ENCODE results near the gene CIAO1. TPM values are rescaled to one million over a fixed set of nuclear protein-coding genes. Genes with fewer than 3 reads are reported as not detected.
"Not testable (repeated sequence)": the region's sequence is repeated elsewhere in the genome, so short reads cannot be mapped to it uniquely, and the experiment has no call there.

The CIAO1 gene
- total and polyA plus RNA-seq, 12 donors, result 52.5 to 237 (median 134) TPM

DNA sequence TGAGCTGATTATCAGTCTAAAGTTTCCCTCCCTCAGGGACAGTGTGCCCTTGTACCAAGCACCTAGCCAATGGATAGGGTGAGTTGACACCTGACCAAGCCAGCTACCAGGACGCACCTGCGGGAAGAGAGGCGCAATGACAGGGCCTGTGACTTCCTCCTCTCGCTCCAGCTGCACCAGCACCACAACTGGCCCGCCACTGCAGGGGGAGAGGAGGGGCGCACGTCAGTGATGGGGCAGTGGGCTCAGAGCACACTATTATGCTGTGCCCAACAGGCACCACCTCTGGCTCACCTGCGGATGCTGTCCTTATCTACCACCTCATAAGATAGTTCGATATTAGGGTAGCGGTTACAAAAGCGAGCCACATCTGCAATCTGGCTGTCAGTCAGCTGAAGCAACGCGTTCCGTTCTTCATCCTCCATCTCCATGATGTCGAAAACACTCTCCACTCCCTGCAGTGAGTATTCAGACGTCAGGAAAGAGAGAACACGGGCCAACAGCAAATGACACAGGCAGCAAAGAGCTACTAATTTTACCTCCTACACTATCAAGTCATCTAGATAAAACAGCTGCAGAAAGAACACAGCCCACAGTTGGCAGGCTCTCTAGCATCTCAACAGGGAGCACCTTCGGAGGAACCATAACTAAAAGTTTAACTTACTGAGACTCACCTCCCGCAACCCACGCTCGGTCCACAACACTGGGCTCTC lies 10.9 kb downstream of the CIAO1 start:
- H3K9me3 ChIP-seq (replicated peaks in 1 of 3), result no peaks in the 10 kb centered on the region
- WGBS, 4 donors, result 91 to 97% (median 95%) methylated on average over 11 to 21 of the region's 21 CpGs
- H3K4me3 ChIP-seq, result no peak overlapping the region
- no peak overlapping the region for H3K27ac ChIP-seq
- DNase-seq, result no peak
- intact Hi-C loops (cut with DNase I), result no loop called here
- TF ChIP-seq POLR2A (IDR thresholded peaks at IDR 0.05), result no peak
- TF ChIP-seq, protein P1, sequence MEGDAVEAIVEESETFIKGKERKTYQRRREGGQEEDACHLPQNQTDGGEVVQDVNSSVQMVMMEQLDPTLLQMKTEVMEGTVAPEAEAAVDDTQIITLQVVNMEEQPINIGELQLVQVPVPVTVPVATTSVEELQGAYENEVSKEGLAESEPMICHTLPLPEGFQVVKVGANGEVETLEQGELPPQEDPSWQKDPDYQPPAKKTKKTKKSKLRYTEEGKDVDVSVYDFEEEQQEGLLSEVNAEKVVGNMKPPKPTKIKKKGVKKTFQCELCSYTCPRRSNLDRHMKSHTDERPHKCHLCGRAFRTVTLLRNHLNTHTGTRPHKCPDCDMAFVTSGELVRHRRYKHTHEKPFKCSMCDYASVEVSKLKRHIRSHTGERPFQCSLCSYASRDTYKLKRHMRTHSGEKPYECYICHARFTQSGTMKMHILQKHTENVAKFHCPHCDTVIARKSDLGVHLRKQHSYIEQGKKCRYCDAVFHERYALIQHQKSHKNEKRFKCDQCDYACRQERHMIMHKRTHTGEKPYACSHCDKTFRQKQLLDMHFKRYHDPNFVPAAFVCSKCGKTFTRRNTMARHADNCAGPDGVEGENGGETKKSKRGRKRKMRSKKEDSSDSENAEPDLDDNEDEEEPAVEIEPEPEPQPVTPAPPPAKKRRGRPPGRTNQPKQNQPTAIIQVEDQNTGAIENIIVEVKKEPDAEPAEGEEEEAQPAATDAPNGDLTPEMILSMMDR (IDR thresholded peaks at IDR 0.05), result no peak
- peaks cover 0 to 97% of the 10 kb centered on the region in 2 donors for H3K36me3 ChIP-seq (replicated peaks in 1 of 2)
- peaks cover 8 to 13% of the 10 kb centered on the region in 2 donors for H3K4me1 ChIP-seq (replicated peaks in 1 of 2)
- no peaks in the 10 kb centered on the region for H3K27me3 ChIP-seq

DNA sequence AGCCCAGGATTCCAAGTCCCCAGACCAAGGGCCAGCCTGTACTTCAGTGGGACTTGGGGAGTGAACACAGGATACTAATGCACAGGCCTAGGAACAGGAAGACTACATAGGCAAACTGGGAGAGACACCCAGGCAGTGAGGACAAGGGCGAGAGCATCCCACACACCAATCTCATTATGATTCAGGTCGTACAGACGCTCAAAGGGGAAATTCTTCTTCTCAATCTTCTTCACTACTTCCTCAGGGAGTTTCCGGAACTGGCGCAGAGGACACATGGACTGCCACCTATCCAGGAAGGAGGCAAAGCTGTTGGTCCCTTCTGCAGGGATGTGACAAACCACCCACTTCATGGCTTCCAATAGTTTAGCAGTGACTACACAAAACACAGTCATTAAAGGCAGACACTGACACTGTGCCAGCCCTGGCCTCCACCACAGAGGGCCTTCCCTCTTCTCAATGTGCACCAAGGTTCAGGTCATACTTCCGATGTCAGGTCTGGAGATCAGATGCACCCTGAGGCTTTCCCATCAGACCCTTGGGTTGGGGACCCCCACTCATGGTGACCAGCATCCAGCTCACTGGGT lies 21.3 kb downstream of the CIAO1 start:
- Histone ChIP-seq H3K9me3 (replicated peaks in 1 of 3) (no peaks in the 10 kb centered on the region), H3K27ac (no peak overlapping the region), H3K4me1 (replicated peaks in 1 of 2) (no peaks in the 10 kb centered on the region), H3K27me3 (no peaks in the 10 kb centered on the region), H3K4me3 (no peak overlapping the region), H3K36me3 (replicated peaks in 1 of 2) (peaks cover 0 to 100% of the 10 kb centered on the region in 2 donors)
- intact Hi-C loops (cut with DNase I), result no loop called here
- WGBS, 4 donors, result 89 to 96% (median 93%) methylated on average over 6 of the region's 6 CpGs
- TF ChIP-seq POLR2A (IDR thresholded peaks at IDR 0.05), result no peak
- TF ChIP-seq, protein P1 (IDR thresholded peaks at IDR 0.05), result no peak
- DNase-seq, result no peak

DNA sequence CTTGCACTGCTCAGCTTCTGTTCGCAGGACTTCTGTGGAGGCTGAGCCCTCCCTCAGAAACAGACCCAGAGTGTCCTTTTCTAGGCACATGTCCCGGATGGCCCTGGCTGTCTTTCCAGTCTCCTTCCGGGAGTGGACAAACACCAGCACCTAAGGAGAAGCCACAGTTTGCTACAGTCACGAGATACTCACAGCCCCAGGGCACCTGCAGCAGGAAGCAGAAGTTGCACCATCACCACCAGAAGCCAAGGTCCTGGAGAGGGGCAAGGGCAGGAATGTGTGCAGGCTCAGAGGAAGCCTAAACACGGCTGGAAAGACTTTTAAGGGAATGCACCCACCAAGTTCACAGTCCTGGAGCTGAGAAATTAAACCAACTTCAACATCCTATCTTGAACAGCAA lies 25.7 kb downstream of the CIAO1 start:
- Histone ChIP-seq H3K4me1 (replicated peaks in 1 of 2) (no peaks in the 10 kb centered on the region), H3K27me3 (no peaks in the 10 kb centered on the region), H3K9me3 (replicated peaks in 1 of 3) (no peaks in the 10 kb centered on the region), H3K27ac (no peak overlapping the region), H3K36me3 (replicated peaks in 1 of 2) (peaks cover 0 to 100% of the 10 kb centered on the region in 2 donors), H3K4me3 (no peak overlapping the region)
- no peak for TF ChIP-seq POLR2A (IDR thresholded peaks at IDR 0.05)
- TF ChIP-seq, protein P1 (IDR thresholded peaks at IDR 0.05), result no peak
- WGBS, 4 donors, result 82 to 88% (median 85%) methylated on average over 4 to 5 of the region's 5 CpGs
- no peak for DNase-seq
- intact Hi-C loops (cut with DNase I), result no loop called here

DNA sequence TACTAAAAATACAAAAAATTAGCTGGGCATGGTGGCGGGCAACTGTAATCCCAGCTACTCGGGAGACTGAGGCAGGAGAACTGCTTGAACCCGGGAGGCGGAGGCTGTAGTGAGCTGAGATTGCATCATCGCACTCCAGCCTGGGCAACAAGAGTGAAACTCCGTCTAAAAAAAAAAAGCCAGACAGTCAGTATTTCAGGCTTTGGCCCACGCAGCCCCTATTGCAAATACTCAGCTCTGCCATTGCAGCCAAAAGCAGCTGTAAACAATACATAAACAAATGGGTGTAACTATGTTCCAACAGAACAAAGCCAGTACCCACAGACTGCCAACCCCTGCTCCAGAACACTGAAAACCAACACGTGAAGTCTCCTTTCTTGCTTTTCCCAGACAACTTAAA lies 28.2 kb downstream of the CIAO1 start:
- H3K27ac ChIP-seq; H3K9me3 ChIP-seq (replicated peaks in 1 of 3); intact Hi-C loops (cut with DNase I); DNase-seq; H3K4me1 ChIP-seq (replicated peaks in 1 of 2); H3K27me3 ChIP-seq; H3K4me3 ChIP-seq: not testable (repeated sequence)
- WGBS, 4 donors, result 89 to 94% (median 89%) methylated on average over 8 of the region's 8 CpGs
- peaks cover 0 to 100% of the 10 kb centered on the region in 2 donors for H3K36me3 ChIP-seq (replicated peaks in 1 of 2)

All from adrenal gland (tissue), 12 donors.